HG03342 (cell line): ENCODE measurements around the gene PRMT7.

Experiments used
- ATAC-seq: cut with Tn5 transposase; IDR thresholded peaks from one replicate; pipeline ENCODE4 v1.9.1; 2021; ENCODE audit warnings: mild to moderate bottlenecking, moderate library complexity; ENCODE audit not compliant: unreplicated experiment

The PRMT7 gene

GRCh38 chr16:68388124-68388523 lies 77.3 kb downstream of the PRMT7 start:
- ATAC-seq: no peak

- ATAC-seq: no peak
Observed at GRCh38 chr16:68389006-68389405, 78.2 kb downstream of the PRMT7 start.

- ATAC-seq: no peak
Observed at GRCh38 chr16:68389750-68390371, 79.0 kb downstream of the PRMT7 start.

- no peak for ATAC-seq
Observed at GRCh38 chr16:68393333-68393732, 82.5 kb downstream of the PRMT7 start.

GRCh38 chr16:68395167-68395786 lies 84.5 kb downstream of the PRMT7 start:
- no peak for ATAC-seq

GRCh38 chr16:68395815-68396214 lies 85.0 kb downstream of the PRMT7 start:
- ATAC-seq: no peak

- no peak for ATAC-seq
Observed at GRCh38 chr16:68396481-68396880, 85.7 kb downstream of the PRMT7 start.

GRCh38 chr16:68397710-68398201 lies 86.9 kb downstream of the PRMT7 start:
- no peak for ATAC-seq

GRCh38 chr16:68399456-68399855 lies 88.6 kb downstream of the PRMT7 start:
- no peak for ATAC-seq

- ATAC-seq: no peak
Observed at GRCh38 chr16:68400083-68400923, 89.5 kb downstream of the PRMT7 start.

GRCh38 chr16:68400924-68401460 lies 90.2 kb downstream of the PRMT7 start:
- ATAC-seq: no peak

GRCh38 chr16:68401871-68402747 lies 91.3 kb downstream of the PRMT7 start:
- no peak for ATAC-seq

GRCh38 chr16:68402748-68403040 lies 91.9 kb downstream of the PRMT7 start:
- ATAC-seq: no peak

GRCh38 chr16:68403177-68403576 lies 92.4 kb downstream of the PRMT7 start:
- no peak for ATAC-seq

GRCh38 chr16:68403704-68404103 lies 92.9 kb downstream of the PRMT7 start:
- ATAC-seq: no peak

GRCh38 chr16:68404736-68405345 lies 94.0 kb downstream of the PRMT7 start:
- no peak for ATAC-seq

- ATAC-seq: no peak
Observed at GRCh38 chr16:68406458-68407152, 95.8 kb downstream of the PRMT7 start.
